Ovary (tissue), 9 donors: ENCODE results near the gene KIF2A. TPM values are rescaled to one million over a fixed set of nuclear protein-coding genes. Genes with fewer than 3 reads are reported as not detected.

Experiments
- DNase-seq, 5 donors: peaks; one replicate each; pipeline ENCODE4 v3.0.0-alpha.2; 2019 to 2020
- H3K27ac ChIP-seq, 2 donors: fragments of 200-600 bp; one replicate each; pipeline versions ENCODE4 v1.5.1 to v1.8.0; 2019 to 2022
- H3K27me3 ChIP-seq: fragments of 200-600 bp; one replicate; pipeline ENCODE4 v1.8.0; 2022
- H3K36me3 ChIP-seq: fragments of 200-600 bp; sonication (generic); one replicate; pipeline ENCODE4 v1.5.1; 2019
- H3K4me1 ChIP-seq: one replicate; pipeline ENCODE4 v1.8.1; 2013; ENCODE audit warnings: mild to moderate bottlenecking, moderate library complexity; ENCODE audit not compliant: insufficient read depth
- H3K4me3 ChIP-seq: fragments of 200-600 bp; sonication (generic); one replicate; pipeline ENCODE4 v1.5.1; 2017
- H3K9me3 ChIP-seq, 2 donors: fragments of 200-600 bp in 1 of 2; sonication (generic) in 1 of 2; one replicate each; pipeline versions ENCODE4 v1.5.1 to v1.8.1; 2013 to 2019; ENCODE audit warnings: mild to moderate bottlenecking in 1 of 2, moderate library complexity in 1 of 2
- CTCF ChIP-seq, 3 donors: fragments of 450-650 bp in 2 of 3; fragments of 200-600 bp in 1 of 3; IDR thresholded peaks; one replicate each; pipeline versions ENCODE4 v1.5.1 to v1.8.0; 2016 to 2022; ENCODE audit warnings: antibody characterized with exemption in 3 of 3, mild to moderate bottlenecking in 1 of 3
- EP300 ChIP-seq: sonication (generic); formaldehyde crosslinking; IDR thresholded peaks from one replicate; pipeline ENCODE4 v1.6.1; 2017; ENCODE audit warnings: antibody characterized with exemption
- POLR2A ChIP-seq: fragments of 450-650 bp; IDR thresholded peaks from one replicate; pipeline ENCODE4 v1.6.1; 2017; ENCODE audit warnings: antibody characterized with exemption, mild to moderate bottlenecking, moderate library complexity
- WGBS, 3 donors: extraction: QIAGEN DNeasy Blood & Tissue Kit in 1 of 3; methylation state at CpG; one replicate each; pipeline versions ENCODE4 v1.1.5 to v1.1.7; 2013 to 2017; 5-methylcytosine and 5-hydroxymethylcytosine counted together
- intact Hi-C, 4 donors: fragments of 100-400 bp; cut with DNase I; formaldehyde crosslinking; loops; one replicate each; pipeline versions ENCODE4 v1.11.0 to v1.15.1; 2022 to 2023
- polyA plus RNA-seq, 2 donors: library from polyadenylated mRNA; stranded (reverse); fragments of 200-250 nt in 1 of 2; fragments of 350-450 nt in 1 of 2; fragmentation: Illumina TruSeq in 1 of 2; extraction: RNeasy Lipid Tissue Mini Kit (QIAGEN cat#74804) in 1 of 2; gene quantifications; one replicate each; pipeline ENCODE4 v1.2.3, GENCODE V29; 2013 to 2014
- total RNA-seq, 7 donors: library from RNA; depleted of rRNA in 2 of 7; stranded (reverse); fragments of >200 nt in 2 of 7; fragmentation: NEBNext Ultra II Directional in 3 of 7; extraction: Animal tissue kit (Norgen Biotek cat#: 25700) in 3 of 7; gene quantifications; one replicate each; pipeline versions ENCODE4 v1.1.0 to v1.2.4, GENCODE V29; 2016 to 2023
- donor health status: DM: no; HTN: no; CAD: no; lungs with moderate emphysema.
- donor health status: DM: no; HTN: no; CAD: no.
- donor health status: Bipolar disorder and iron deficiency.
- donor health status: DM: yes; HTN: yes; CAD: no.
- donor health status: DM: no; HTN: no; CAD: no.
- donor health status: DM: yes; HTN: yes; CAD: no.

The KIF2A gene
- total and polyA plus RNA-seq, 9 donors = 8.0 to 39.1 (median 30.1) TPM

DNA sequence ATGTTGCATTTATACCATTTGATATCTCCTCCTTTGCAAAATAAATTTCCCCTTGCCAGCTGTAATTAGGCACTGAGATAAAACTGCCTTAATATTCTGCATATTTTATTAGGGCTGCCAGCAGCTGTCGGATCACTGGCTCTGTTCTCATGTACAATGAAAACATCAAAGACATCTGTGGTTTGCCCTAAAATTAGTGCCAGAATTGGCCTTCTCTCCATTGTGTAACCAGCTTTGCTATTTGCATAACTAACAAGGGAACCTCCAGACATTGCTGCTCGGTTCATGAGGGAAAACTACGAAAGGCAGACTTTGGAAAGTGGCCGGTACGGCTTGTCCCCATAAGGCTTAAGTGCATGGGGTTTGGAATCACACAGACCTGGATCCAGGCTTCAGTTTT is 45.5 kb upstream of the KIF2A start:
- no peak overlapping the region for H3K4me3 ChIP-seq
- intact Hi-C loops = no loop called here
- no peak overlapping the region for H3K27ac ChIP-seq
- whole genome bisulfite sequencing, 3 donors = 8 to 14% (median 10%) methylated on average over 5 of the region's 5 CpGs
- no peaks in the 10 kb centered on the region for H3K4me1 ChIP-seq
- no peak for DNase-seq
- no peaks in the 10 kb centered on the region for H3K27me3 ChIP-seq
- TF ChIP-seq POLR2A = no peak
- no peak for TF ChIP-seq EP300
- no peak for TF ChIP-seq CTCF (IDR thresholded peaks at IDR 0.05)
- no peaks in the 10 kb centered on the region for H3K9me3 ChIP-seq
- H3K36me3 ChIP-seq = no peaks in the 10 kb centered on the region

GRCh38 chr5:62263401-62263800 is 42.6 kb upstream of the KIF2A start:
- H3K27ac ChIP-seq = no peak overlapping the region
- no peaks in the 10 kb centered on the region for H3K4me1 ChIP-seq
- no peaks in the 10 kb centered on the region for H3K9me3 ChIP-seq
- no peak for DNase-seq
- TF ChIP-seq EP300 = no peak
- TF ChIP-seq POLR2A = no peak
- TF ChIP-seq CTCF (IDR thresholded peaks at IDR 0.05) = no peak
- no peak overlapping the region for H3K4me3 ChIP-seq
- H3K27me3 ChIP-seq = no peaks in the 10 kb centered on the region
- no peaks in the 10 kb centered on the region for H3K36me3 ChIP-seq
- intact Hi-C loops = no loop called here

GRCh38 chr5:62265648-62266112 is 40.3 kb upstream of the KIF2A start:
- no peaks in the 10 kb centered on the region for H3K9me3 ChIP-seq
- DNase-seq = no peak
- no peak overlapping the region for H3K27ac ChIP-seq
- H3K36me3 ChIP-seq = no peaks in the 10 kb centered on the region
- no peaks in the 10 kb centered on the region for H3K27me3 ChIP-seq
- no peaks in the 10 kb centered on the region for H3K4me1 ChIP-seq
- intact Hi-C loops = no loop called here
- no peak overlapping the region for H3K4me3 ChIP-seq
- no peak for TF ChIP-seq POLR2A
- no peak for TF ChIP-seq CTCF (IDR thresholded peaks at IDR 0.05)
- TF ChIP-seq EP300 = no peak

- 91 to 95% (median 93%) methylated on average over 4 of the region's 4 CpGs for WGBS, 3 donors
- Histone ChIP-seq H3K4me3 (no peak overlapping the region), H3K27me3 (no peaks in the 10 kb centered on the region), H3K27ac (no peak overlapping the region), H3K4me1 (no peaks in the 10 kb centered on the region), H3K36me3 (no peaks in the 10 kb centered on the region), H3K9me3 (no peaks in the 10 kb centered on the region)
- no peak for TF ChIP-seq CTCF (IDR thresholded peaks at IDR 0.05)
- TF ChIP-seq EP300 = no peak
- TF ChIP-seq POLR2A = no peak
- DNase-seq = no peak
- intact Hi-C loops = no loop called here
Observed at GRCh38 chr5:62266573-62266972, 39.4 kb upstream of the KIF2A start.

DNA sequence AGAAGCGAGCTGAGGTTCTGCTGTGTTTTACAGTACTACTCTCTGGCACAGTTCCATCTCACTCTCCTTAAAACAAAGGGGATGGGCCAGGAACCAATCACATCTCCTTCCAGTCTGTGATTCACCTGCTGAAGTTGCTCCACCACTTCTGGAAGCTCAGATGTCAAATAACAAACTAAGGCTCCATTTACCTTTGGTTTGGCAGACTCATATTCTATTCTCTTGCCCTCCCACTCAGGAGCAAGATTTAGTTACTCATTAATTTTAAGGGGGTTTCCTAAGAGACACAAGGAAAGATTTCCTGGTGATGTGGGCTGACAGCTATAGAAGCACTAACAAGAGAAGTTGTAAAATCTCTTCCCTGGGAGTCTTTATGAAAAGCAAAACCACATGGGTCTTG is 37.8 kb upstream of the KIF2A start:
- TF ChIP-seq EP300 (no peak), POLR2A (no peak), CTCF (IDR thresholded peaks at IDR 0.05) (no peak)
- Histone ChIP-seq H3K27ac (no peak overlapping the region), H3K9me3 (no peaks in the 10 kb centered on the region), H3K36me3 (no peaks in the 10 kb centered on the region), H3K4me1 (no peaks in the 10 kb centered on the region), H3K4me3 (no peak overlapping the region), H3K27me3 (no peaks in the 10 kb centered on the region)
- intact Hi-C loops = no loop called here
- DNase-seq = no peak
- 73 to 83% (median 74%) methylated on average over 1 of the region's 1 CpG for WGBS, 3 donors
